OCI-LY3 (cell line): Measurements from ENCODE around the gene GAS7.

Source experiments
- CTCF ChIP-seq: fragments of 200-600, 300-600 bp; sonication (generic); IDR thresholded peaks from 2 replicates; pipeline ENCODE4 v1.5.1; 2014; ENCODE audit warnings: antibody characterized with exemption, low read length, low read depth
- EZH2phosphoT487 ChIP-seq: fragments of 200-600 bp; shearing (Covaris generic); IDR thresholded peaks from 2 replicates; pipeline ENCODE4 v1.6.1; 2018; ENCODE audit warnings: antibody characterized with exemption, mixed run types, low read depth

GRCh38 chr17:9925457-9925856 is 272.9 kb downstream of the GAS7 start:
- no peak for TF ChIP-seq CTCF
- TF ChIP-seq EZH2phosphoT487 = no peak
